ENCODE data around the gene SLFN12L. TPM values are rescaled to one million over a fixed set of nuclear protein-coding genes. Genes with fewer than 3 reads are reported as not detected.

Gene SLFN12L
- total RNA-seq, 1 donor, result 0.36 TPM

DNA sequence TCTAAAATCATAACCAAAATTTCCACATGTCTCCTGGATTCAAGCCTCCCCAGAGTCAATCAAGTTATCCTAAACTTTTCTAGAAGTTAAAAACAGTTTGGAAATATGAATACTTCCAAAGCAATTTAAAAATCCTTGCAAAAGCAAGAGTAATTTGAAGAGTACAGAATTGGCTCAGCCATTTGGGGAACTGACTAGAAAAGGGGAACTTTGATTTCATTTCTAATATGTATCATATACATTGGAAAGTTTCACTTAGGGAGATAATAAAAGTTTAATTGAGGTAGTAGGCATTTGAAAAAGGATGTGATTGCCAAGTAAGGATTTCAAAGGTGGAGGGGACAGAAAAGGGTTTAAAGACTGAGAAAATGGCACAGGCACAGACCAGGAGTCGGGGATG lies 9.0 kb upstream of the SLFN12L start:
- H3K27me3 ChIP-seq (ENCODE audit: insufficient read depth, low read length), result peaks cover 30% of the 10 kb centered on the region
- H3K79me2 ChIP-seq (ENCODE audit: insufficient read depth, low read length), result no peaks in the 10 kb centered on the region
- H2AFZ ChIP-seq (ENCODE audit: low read length), result no peak overlapping the region
- no peaks in the 10 kb centered on the region for H3K4me1 ChIP-seq (ENCODE audit: insufficient read depth, low read length)
- TF ChIP-seq, protein P1, sequence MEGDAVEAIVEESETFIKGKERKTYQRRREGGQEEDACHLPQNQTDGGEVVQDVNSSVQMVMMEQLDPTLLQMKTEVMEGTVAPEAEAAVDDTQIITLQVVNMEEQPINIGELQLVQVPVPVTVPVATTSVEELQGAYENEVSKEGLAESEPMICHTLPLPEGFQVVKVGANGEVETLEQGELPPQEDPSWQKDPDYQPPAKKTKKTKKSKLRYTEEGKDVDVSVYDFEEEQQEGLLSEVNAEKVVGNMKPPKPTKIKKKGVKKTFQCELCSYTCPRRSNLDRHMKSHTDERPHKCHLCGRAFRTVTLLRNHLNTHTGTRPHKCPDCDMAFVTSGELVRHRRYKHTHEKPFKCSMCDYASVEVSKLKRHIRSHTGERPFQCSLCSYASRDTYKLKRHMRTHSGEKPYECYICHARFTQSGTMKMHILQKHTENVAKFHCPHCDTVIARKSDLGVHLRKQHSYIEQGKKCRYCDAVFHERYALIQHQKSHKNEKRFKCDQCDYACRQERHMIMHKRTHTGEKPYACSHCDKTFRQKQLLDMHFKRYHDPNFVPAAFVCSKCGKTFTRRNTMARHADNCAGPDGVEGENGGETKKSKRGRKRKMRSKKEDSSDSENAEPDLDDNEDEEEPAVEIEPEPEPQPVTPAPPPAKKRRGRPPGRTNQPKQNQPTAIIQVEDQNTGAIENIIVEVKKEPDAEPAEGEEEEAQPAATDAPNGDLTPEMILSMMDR (IDR thresholded peaks at IDR 0.05; ENCODE audit: extremely low read depth, low read depth, low read length), result no peak
- H3K9me3 ChIP-seq (ENCODE audit: low read depth, low read length), result no peaks in the 10 kb centered on the region
- H3K36me3 ChIP-seq (ENCODE audit: insufficient read depth, low read length), result no peaks in the 10 kb centered on the region
- H3K4me2 ChIP-seq (ENCODE audit: insufficient read depth, low read length), result no peak overlapping the region
- no peak overlapping the region for H3K4me3 ChIP-seq (ENCODE audit: insufficient read depth, low read length)
- no peak for DNase-seq (ENCODE audit: insufficient read length, low spot score, missing footprints)
- H3K27ac ChIP-seq (ENCODE audit: low read depth, low read length), result no peak overlapping the region
- H4K20me1 ChIP-seq (ENCODE audit: insufficient read depth, low read length), result no peaks in the 10 kb centered on the region

DNA sequence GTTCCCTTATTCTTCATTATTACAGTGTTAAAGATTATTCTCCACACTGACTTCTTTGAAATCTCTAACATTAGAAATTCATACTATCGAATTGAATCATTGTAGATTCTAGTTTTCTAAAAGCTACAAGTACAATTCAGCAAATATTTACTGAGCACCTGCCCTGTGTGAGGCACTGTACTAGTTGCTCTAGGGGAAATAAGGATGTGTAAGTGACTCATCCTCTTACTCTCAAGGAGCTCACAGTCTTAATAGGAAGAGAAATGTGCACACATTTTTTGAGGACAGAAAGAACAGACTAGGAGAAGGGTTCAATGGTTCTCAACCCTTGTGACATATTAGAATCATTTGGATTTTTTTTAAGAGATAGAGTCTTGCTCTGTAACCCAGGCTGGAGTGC lies 7.7 kb upstream of the SLFN12L start:
- no peaks in the 10 kb centered on the region for H3K9me3 ChIP-seq (ENCODE audit: low read depth, low read length)
- TF ChIP-seq, protein P1 (IDR thresholded peaks at IDR 0.05; ENCODE audit: extremely low read depth, low read depth, low read length), result no peak
- no peak overlapping the region for H3K4me2 ChIP-seq (ENCODE audit: insufficient read depth, low read length)
- no peak overlapping the region for H2AFZ ChIP-seq (ENCODE audit: low read length)
- DNase-seq (ENCODE audit: insufficient read length, low spot score, missing footprints), result no peak
- no peaks in the 10 kb centered on the region for H3K4me1 ChIP-seq (ENCODE audit: insufficient read depth, low read length)
- no peaks in the 10 kb centered on the region for H3K36me3 ChIP-seq (ENCODE audit: insufficient read depth, low read length)
- no peaks in the 10 kb centered on the region for H3K79me2 ChIP-seq (ENCODE audit: insufficient read depth, low read length)
- no peak overlapping the region for H3K27ac ChIP-seq (ENCODE audit: low read depth, low read length)
- peaks cover 30% of the 10 kb centered on the region for H3K27me3 ChIP-seq (ENCODE audit: insufficient read depth, low read length)
- no peaks in the 10 kb centered on the region for H4K20me1 ChIP-seq (ENCODE audit: insufficient read depth, low read length)
- no peak overlapping the region for H3K4me3 ChIP-seq (ENCODE audit: insufficient read depth, low read length)

DNA sequence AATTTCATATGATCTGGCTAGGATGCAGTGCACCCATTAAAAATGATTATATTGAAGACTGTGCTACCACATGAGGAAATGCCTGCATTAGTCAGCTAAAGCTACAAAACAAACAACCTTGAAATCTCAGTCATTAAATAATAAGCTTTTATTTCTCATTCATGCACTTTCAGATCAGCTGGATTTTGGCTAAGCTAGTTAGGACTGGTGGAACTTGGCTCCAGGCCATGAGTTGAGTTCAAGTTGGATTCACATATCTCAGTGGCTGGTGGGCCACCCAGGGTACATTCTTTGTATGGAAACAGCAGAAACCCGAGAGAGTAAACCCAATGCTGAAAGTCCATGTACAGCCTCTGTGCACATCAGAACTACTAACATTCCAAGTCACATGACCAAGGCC lies 6.4 kb upstream of the SLFN12L start:
- Histone ChIP-seq H3K27me3 (ENCODE audit: insufficient read depth, low read length) (peaks cover 24% of the 10 kb centered on the region), H2AFZ (ENCODE audit: low read length) (no peak overlapping the region), H3K36me3 (ENCODE audit: insufficient read depth, low read length) (no peaks in the 10 kb centered on the region), H3K4me1 (ENCODE audit: insufficient read depth, low read length) (peaks cover 8% of the 10 kb centered on the region), H3K9me3 (ENCODE audit: low read depth, low read length) (no peaks in the 10 kb centered on the region), H3K79me2 (ENCODE audit: insufficient read depth, low read length) (no peaks in the 10 kb centered on the region), H3K4me2 (ENCODE audit: insufficient read depth, low read length) (no peak overlapping the region), H3K4me3 (ENCODE audit: insufficient read depth, low read length) (no peak overlapping the region), H4K20me1 (ENCODE audit: insufficient read depth, low read length) (no peaks in the 10 kb centered on the region), H3K27ac (ENCODE audit: low read depth, low read length) (no peak overlapping the region)
- TF ChIP-seq, protein P1 (IDR thresholded peaks at IDR 0.05; ENCODE audit: extremely low read depth, low read depth, low read length), result no peak
- DNase-seq (ENCODE audit: insufficient read length, low spot score, missing footprints), result no peak

DNA sequence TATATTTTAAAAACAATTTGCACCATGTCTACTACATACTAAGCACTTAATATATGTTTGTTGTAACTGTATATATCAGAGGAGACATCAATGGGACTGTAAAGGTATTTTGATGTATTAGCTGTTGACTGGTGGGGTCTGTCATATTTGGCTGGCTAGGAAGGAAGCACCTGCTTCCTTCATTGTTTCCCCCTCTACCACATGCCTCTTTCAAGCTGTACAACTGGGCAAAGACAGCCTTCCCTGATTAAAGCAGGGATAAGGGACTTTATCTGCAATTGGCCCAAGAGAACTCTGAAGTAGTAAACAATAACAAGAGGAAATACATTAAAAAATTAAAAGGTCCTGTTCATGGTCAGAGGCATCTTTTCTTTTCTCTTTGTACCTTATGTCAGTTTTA lies 5.5 kb upstream of the SLFN12L start:
- peaks cover 8% of the 10 kb centered on the region for H3K4me1 ChIP-seq (ENCODE audit: insufficient read depth, low read length)
- no peaks in the 10 kb centered on the region for H3K9me3 ChIP-seq (ENCODE audit: low read depth, low read length)
- H3K79me2 ChIP-seq (ENCODE audit: insufficient read depth, low read length), result no peaks in the 10 kb centered on the region
- no peak overlapping the region for H3K4me2 ChIP-seq (ENCODE audit: insufficient read depth, low read length)
- H3K4me3 ChIP-seq (ENCODE audit: insufficient read depth, low read length), result no peak overlapping the region
- peaks cover 15% of the 10 kb centered on the region for H3K27me3 ChIP-seq (ENCODE audit: insufficient read depth, low read length)
- H4K20me1 ChIP-seq (ENCODE audit: insufficient read depth, low read length), result no peaks in the 10 kb centered on the region
- no peak overlapping the region for H2AFZ ChIP-seq (ENCODE audit: low read length)
- DNase-seq (ENCODE audit: insufficient read length, low spot score, missing footprints), result no peak
- H3K27ac ChIP-seq (ENCODE audit: low read depth, low read length), result no peak overlapping the region
- no peaks in the 10 kb centered on the region for H3K36me3 ChIP-seq (ENCODE audit: insufficient read depth, low read length)
- TF ChIP-seq, protein P1 (IDR thresholded peaks at IDR 0.05; ENCODE audit: extremely low read depth, low read depth, low read length), result no peak

Measured in osteoblast (primary cell).